CD14-positive monocyte (primary cell): Measurements from ENCODE around the gene BACH2. TPM values are rescaled to one million over a fixed set of nuclear protein-coding genes. Genes with fewer than 3 reads are reported as not detected.

Experiments
- DNase-seq, 3 donors: peaks; one replicate each; pipeline ENCODE4 v3.0.0-alpha.2; 2011 to 2022
- H2AFZ ChIP-seq: 2 replicates; pipeline ENCODE4 v1.6.0; 2012; ENCODE audit warnings: mild to moderate bottlenecking, low read depth, low read length, inconsistent platforms; ENCODE audit not compliant: insufficient read depth, poor library complexity, severe bottlenecking
- H3K27ac ChIP-seq, 2 donors: 1 replicate in 1 of 2; 2 replicates in 1 of 2; pipeline ENCODE4 v1.5.1; 2012 to 2013; ENCODE audit warnings: low read length in 2 of 2, control low read depth in 1 of 2, inconsistent platforms in 1 of 2, low read depth in 1 of 2, mild to moderate bottlenecking in 1 of 2
- H3K27me3 ChIP-seq, 2 donors: one replicate each; pipeline versions ENCODE4 v1.6.0 to v1.6.1; 2011 to 2013; ENCODE audit warnings: low read length in 2 of 2; ENCODE audit not compliant: control insufficient read depth in 2 of 2, insufficient read depth in 2 of 2
- H3K36me3 ChIP-seq, 2 donors: replicated peaks in 1 of 2; 1 replicate in 1 of 2; 2 replicates in 1 of 2; pipeline versions ENCODE4 v1.5.1 to v1.6.1; 2012 to 2013; ENCODE audit warnings: low read length in 2 of 2, control low read depth in 1 of 2, inconsistent platforms in 1 of 2, mild to moderate bottlenecking in 1 of 2; ENCODE audit not compliant: insufficient read depth in 2 of 2, control insufficient read depth in 1 of 2
- H3K4me1 ChIP-seq, 2 donors: 1 replicate in 1 of 2; 2 replicates in 1 of 2; pipeline versions ENCODE4 v1.5.1 to v1.6.1; 2012 to 2013; ENCODE audit warnings: low read length in 2 of 2, control low read depth in 1 of 2, inconsistent platforms in 1 of 2, mild to moderate bottlenecking in 1 of 2, moderate library complexity in 1 of 2; ENCODE audit not compliant: insufficient read depth in 2 of 2, control insufficient read depth in 1 of 2
- H3K4me2 ChIP-seq: replicated peaks from 2 replicates; pipeline ENCODE3; 2012; ENCODE audit warnings: low read length, moderate library complexity, mild to moderate bottlenecking; ENCODE audit not compliant: poor library complexity, severe bottlenecking; ENCODE audit errors: extremely low read depth
- H3K4me3 ChIP-seq, 3 experiments: fragments of 200-600 bp in 1 of 3; sonication (generic) in 1 of 3; replicated peaks in 1 of 3; 1 replicate in 2 of 3; 2 replicates in 1 of 3; pipeline ENCODE4 v1.5.1; 2011 to 2013; ENCODE audit warnings: low read length in 3 of 3, mild to moderate bottlenecking in 3 of 3, control low read depth in 2 of 3, low read depth in 2 of 3, inconsistent platforms in 1 of 3, moderate library complexity in 1 of 3
- H3K79me2 ChIP-seq: 2 replicates; pipeline ENCODE4 v1.6.0; 2012; ENCODE audit warnings: mild to moderate bottlenecking, control low read depth, inconsistent platforms, low read length, moderate library complexity; ENCODE audit not compliant: insufficient read depth
- H3K9ac ChIP-seq: 2 replicates; pipeline ENCODE4 v1.6.0; 2017; ENCODE audit warnings: low read length, mild to moderate bottlenecking; ENCODE audit not compliant: insufficient read depth, poor library complexity, severe bottlenecking
- H3K9me3 ChIP-seq, 2 donors: replicated peaks in 1 of 2; 1 replicate in 1 of 2; 2 replicates in 1 of 2; pipeline versions ENCODE4 v1.5.1 to v1.6.1; 2012 to 2013; ENCODE audit warnings: low read length in 2 of 2, control low read depth in 1 of 2; ENCODE audit not compliant: control insufficient read depth in 1 of 2, insufficient read depth in 1 of 2
- H4K20me1 ChIP-seq: 2 replicates; pipeline ENCODE4 v1.6.0; 2012; ENCODE audit warnings: mild to moderate bottlenecking, low read length, control low read depth, moderate library complexity; ENCODE audit not compliant: insufficient read depth
- H3K27ac Mint-ChIP-seq, 7 donors: one replicate each; pipeline ENCODE4 v1.8.0; 2020; ENCODE audit warnings: mild to moderate bottlenecking in 7 of 7, mixed read lengths in 7 of 7, moderate library complexity in 6 of 7, inconsistent platforms in 2 of 7
- H3K27me3 Mint-ChIP-seq, 3 donors: one replicate each; pipeline ENCODE4 v1.8.0; 2021 to 2022; ENCODE audit warnings: low read depth in 3 of 3, mild to moderate bottlenecking in 3 of 3, mixed read lengths in 3 of 3, moderate library complexity in 3 of 3, inconsistent platforms in 1 of 3
- H3K36me3 Mint-ChIP-seq, 2 donors: one replicate each; pipeline ENCODE4 v1.8.0; 2020; ENCODE audit warnings: mixed read lengths in 2 of 2, inconsistent platforms in 1 of 2, mild to moderate bottlenecking in 1 of 2
- H3K4me1 Mint-ChIP-seq: one replicate; pipeline ENCODE4 v1.8.0; 2020; ENCODE audit warnings: mild to moderate bottlenecking, mixed read lengths
- H3K4me3 Mint-ChIP-seq, 2 donors: one replicate each; pipeline ENCODE4 v1.8.0; 2020; ENCODE audit warnings: mild to moderate bottlenecking in 2 of 2, mixed read lengths in 2 of 2, moderate library complexity in 1 of 2
- H3K9me3 Mint-ChIP-seq, 7 donors: one replicate each; pipeline ENCODE4 v1.8.0; 2020 to 2022; ENCODE audit warnings: mixed read lengths in 7 of 7, mild to moderate bottlenecking in 6 of 7, moderate library complexity in 6 of 7, inconsistent platforms in 2 of 7
- CTCF ChIP-seq: fragments of 200-600 bp; IDR thresholded peaks from one replicate; pipeline ENCODE4 v1.8.0; 2022; ENCODE audit warnings: antibody characterized with exemption, mild to moderate bottlenecking
- WGBS: methylation state at CpG from one replicate; pipeline ENCODE4 v1.1.5; 2013; ENCODE audit warnings: missing lambda C conversion rate; ENCODE audit not compliant: insufficient coverage; 5-methylcytosine and 5-hydroxymethylcytosine counted together
- intact Hi-C, 2 donors: fragments of 100-400 bp; cut with micrococcal nuclease; formaldehyde crosslinking; loops; one replicate each; pipeline versions ENCODE4 v1.15.0 to v1.15.1; 2023
- polyA plus RNA-seq, 3 donors: library from polyadenylated mRNA; depleted of rRNA in 1 of 3; unstranded in 2 of 3; stranded (reverse) in 1 of 3; fragments of 300-500 nt in 2 of 3; fragments of >200 nt in 1 of 3; fragmentation: Illumina TruSeq in 2 of 3; gene quantifications; 1 replicate in 2 of 3; 2 replicates in 1 of 3; pipeline ENCODE4 v1.2.3, GENCODE V29; 2012 to 2021

Gene BACH2
- polyA plus RNA-seq, 3 donors = 0.04 to 0.09 (median 0.05) TPM

GRCh38 chr6:89987140-89987539 is 309.5 kb downstream of the BACH2 start:
- Mint-ChIP-seq H3K9me3 (peaks cover 0 to 1% (median 0%) of the 10 kb centered on the region in 7 donors), H3K4me1 (no peaks in the 10 kb centered on the region), H3K27ac (no peak overlapping the region), H3K36me3 (no peaks in the 10 kb centered on the region), H3K27me3 (peaks cover 0 to 6% (median 2%) of the 10 kb centered on the region in 3 donors), H3K4me3 (no peak overlapping the region)
- no peak for TF ChIP-seq CTCF
- H4K20me1 ChIP-seq = no peaks in the 10 kb centered on the region
- H3K4me3 ChIP-seq = no peak overlapping the region
- no peak overlapping the region for H3K27ac ChIP-seq
- intact Hi-C loops = no loop called here
- no peaks in the 10 kb centered on the region for H3K4me1 ChIP-seq
- no peak for DNase-seq
- H2AFZ ChIP-seq = no peak overlapping the region
- H3K4me2 ChIP-seq = no peak overlapping the region
- no peaks in the 10 kb centered on the region for H3K27me3 ChIP-seq
- H3K9ac ChIP-seq = no peak overlapping the region
- no CpG with 5 or more reads among the region's 3 CpGs for WGBS
- no peaks in the 10 kb centered on the region for H3K36me3 ChIP-seq
- H3K9me3 ChIP-seq = no peaks in the 10 kb centered on the region
- H3K79me2 ChIP-seq = no peaks in the 10 kb centered on the region

GRCh38 chr6:89986650-89987074 is 310.0 kb downstream of the BACH2 start:
- Histone ChIP-seq H4K20me1 (no peaks in the 10 kb centered on the region), H3K4me2 (no peak overlapping the region), H3K36me3 (no peaks in the 10 kb centered on the region), H3K79me2 (no peaks in the 10 kb centered on the region), H3K4me3 (no peak overlapping the region), H3K9me3 (no peaks in the 10 kb centered on the region), H3K27me3 (no peaks in the 10 kb centered on the region), H3K27ac (no peak overlapping the region), H3K4me1 (no peaks in the 10 kb centered on the region), H2AFZ (no peak overlapping the region), H3K9ac (no peak overlapping the region)
- no peak for DNase-seq
- intact Hi-C loops = no loop called here
- no peaks in the 10 kb centered on the region for H3K4me1 Mint-ChIP-seq
- peaks cover 0 to 6% (median 2%) of the 10 kb centered on the region in 3 donors for H3K27me3 Mint-ChIP-seq
- peaks cover 0 to 1% (median 0%) of the 10 kb centered on the region in 7 donors for H3K9me3 Mint-ChIP-seq
- WGBS = 100% methylated on average over 2 of the region's 3 CpGs
- no peak overlapping the region for H3K4me3 Mint-ChIP-seq
- no peak for TF ChIP-seq CTCF
- H3K27ac Mint-ChIP-seq = no peak overlapping the region
- no peaks in the 10 kb centered on the region for H3K36me3 Mint-ChIP-seq
